Endothelial cell of coronary artery (primary cell): ENCODE results near the gene PLEKHJ1. TPM values are rescaled to one million over a fixed set of nuclear protein-coding genes. Genes with fewer than 3 reads are reported as not detected.

Source experiments
- total RNA-seq: library from RNA; depleted of rRNA; stranded (reverse); fragments of >200 nt; gene quantifications from 2 replicates; pipeline ENCODE4 v1.2.3, GENCODE V29; 2014

PLEKHJ1 gene, protein sequence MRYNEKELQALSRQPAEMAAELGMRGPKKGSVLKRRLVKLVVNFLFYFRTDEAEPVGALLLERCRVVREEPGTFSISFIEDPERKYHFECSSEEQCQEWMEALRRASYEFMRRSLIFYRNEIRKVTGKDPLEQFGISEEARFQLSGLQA
- 52.8 and 54.2 TPM in 2 replicates for total RNA-seq

DNA sequence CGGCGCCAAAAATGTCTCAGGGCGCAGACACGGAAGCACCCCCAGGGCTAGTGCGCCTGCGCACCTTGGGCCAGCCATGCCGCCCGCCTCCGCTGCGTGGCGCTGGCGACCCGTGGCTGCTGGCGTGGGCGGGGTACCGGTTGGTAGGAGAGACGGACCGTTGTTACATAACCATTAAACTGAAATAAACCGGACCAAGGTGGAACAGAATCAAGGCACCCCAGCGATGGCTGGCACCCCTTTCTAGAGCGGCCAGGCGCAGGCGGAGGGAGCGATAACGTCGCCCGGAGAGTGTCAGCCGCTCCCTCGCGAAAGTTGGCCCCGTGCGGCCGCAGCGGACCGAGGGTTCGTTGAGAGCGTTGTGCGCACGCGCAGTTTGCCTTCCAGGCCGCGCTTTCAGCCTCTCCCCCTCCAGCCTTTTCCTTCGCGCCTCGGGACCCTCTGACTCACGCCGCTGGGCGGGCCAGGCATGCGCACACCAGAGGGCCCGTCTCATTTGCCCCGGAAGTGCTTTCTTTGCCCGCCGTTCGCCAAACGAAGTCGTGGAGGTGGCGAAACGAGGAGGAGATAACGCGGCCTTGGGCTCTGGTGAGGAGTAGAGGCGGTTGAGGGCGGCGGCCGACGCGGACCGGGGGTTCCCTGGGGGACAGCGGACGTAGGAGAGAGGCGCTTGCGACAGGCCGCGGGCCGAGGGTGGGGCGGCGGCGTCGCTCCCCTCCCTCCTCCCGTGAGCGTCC, at the start of gene PLEKHJ1, which contains the start of gene SF3A2:
TSS of gene PLEKHJ1 (minus strand) at position 16 of the 737 bp plus-strand sequence. CDS start 81 bp downstream, outside the sequence.
TSS of gene SF3A2 (plus strand) at position 511 of the 737 bp plus-strand sequence. CDS start 6,595 bp downstream, outside the sequence.

DNA sequence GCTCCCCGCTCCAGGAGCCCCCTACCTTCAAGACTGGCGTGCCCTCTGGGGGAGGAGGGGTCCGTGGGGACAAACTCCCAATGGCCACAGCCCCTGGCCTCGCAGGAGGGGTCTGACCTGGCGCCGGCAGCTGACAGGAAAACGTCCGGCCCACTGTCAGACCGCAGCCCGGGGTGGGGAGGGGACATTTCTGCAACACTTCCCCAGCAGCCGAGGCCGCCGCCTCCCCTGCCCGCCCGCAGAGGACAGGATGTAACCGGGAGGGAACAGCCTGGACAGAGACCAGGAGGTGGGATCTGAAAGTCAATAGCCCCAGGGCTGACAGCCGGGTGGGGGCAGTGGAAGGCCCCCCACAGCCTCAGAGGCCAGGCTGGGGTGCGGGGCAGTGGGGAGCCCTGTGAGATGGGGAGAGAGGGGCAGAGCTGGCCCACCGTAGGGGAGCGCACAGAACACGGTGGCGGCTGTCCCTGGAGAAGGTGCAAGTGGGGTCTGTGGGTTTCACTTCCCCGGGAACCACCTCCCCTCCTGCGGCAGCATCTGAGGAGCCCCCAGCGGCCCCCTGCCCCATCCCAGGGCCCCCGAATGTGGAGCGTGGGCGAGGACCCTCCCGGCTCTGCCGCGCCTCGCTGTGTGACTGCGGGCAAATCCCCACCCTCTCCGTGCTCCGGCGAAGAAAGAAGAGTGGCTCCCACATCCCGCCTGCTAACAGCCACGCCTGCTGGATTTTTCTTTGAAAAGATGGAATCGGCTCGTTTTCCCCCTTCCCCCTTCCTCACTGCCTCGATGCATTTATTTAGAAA, 46.1 kb upstream of the PLEKHJ1 start, which contains the start of gene PEAK3:
TSS of gene PEAK3 (minus strand) at position 114 of the 800 bp plus-strand sequence. CDS start 1,244 bp downstream, outside the sequence.

DNA sequence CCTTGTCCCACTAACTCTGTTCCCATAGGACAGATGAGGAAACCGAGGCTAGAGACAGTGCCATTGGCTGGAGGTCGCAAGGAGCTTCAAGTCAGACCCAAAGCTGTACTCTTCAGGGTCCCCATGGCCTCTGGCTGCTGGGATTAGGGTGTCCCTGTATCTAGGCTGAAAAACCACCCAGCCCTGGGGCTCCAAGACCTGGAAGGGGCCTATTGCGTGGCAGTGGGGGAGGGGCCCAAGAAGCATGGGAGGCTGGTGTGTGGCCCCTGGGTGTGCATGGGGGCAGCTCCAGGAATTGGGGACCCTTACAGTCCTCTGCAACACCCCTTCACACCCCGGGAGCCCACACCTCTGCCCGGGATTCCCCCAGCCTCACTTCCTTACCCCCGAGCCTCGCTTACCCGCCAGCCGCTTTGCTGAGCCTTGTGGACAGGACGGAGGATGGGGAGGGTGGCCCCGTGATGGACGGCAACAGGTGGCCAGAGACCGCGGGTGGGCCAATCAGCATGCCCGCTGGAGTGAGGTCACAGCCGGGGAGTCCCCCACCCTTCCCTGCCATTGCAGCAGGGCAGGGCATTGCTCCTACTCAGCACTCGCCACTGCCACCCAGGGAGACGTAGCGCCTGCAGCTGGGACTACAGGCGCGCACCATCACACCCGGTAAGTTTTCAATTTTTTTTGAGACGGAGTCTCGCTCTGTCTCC, 20.0 kb upstream of the PLEKHJ1 start, which contains the start of gene JSRP1:
TSS of gene JSRP1 (minus strand) at position 436 of the 704 bp plus-strand sequence. CDS start 1,103 bp downstream, outside the sequence.

DNA sequence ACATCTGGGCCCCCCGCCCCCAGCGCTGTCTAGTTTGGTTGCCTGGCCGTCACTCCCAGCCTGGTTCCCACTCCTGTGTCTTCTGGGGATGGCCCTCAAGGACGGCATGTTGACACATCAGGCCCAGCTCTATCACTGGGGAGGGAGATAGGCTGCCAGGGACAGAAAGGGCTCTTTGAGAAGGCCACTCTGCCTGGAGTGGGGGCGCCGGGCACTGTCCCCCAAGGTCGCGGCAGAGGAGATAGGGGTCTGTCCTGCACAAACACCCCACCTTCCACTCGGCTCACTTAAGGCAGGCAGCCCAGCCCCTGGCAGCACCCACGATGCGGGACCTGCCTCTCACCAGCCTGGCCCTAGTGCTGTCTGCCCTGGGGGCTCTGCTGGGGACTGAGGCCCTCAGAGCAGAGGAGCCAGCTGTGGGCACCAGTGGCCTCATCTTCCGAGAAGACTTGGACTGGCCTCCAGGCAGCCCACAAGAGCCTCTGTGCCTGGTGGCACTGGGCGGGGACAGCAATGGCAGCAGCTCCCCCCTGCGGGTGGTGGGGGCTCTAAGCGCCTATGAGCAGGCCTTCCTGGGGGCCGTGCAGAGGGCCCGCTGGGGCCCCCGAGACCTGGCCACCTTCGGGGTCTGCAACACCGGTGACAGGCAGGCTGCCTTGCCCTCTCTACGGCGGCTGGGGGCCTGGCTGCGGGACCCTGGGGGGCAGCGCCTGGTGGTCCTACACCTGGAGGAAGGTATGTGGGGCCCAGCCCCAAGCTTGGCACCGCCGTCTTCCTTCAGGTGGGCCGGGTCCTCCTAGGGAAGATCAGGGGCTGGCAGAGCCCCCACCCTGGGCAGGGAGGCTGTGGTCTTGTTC, 13.1 kb upstream of the PLEKHJ1 start, which contains the start of gene AMH:
TSS of gene AMH (plus strand) at position 314 of the 857 bp plus-strand sequence. CDS start at position 324, 10 bp downstream.

Other genes with a start within 250 kb of the PLEKHJ1 start
- 44.5 and 79.0 TPM in 2 replicates for gene BTBD2, start 220.6 kb downstream of the PLEKHJ1 start, total RNA-seq
- gene MKNK2, start 185.1 kb downstream of the PLEKHJ1 start, total RNA-seq: 76.0 and 203 TPM in 2 replicates
- gene MOB3A, start 140.0 kb downstream of the PLEKHJ1 start, total RNA-seq: 16.4 and 23.9 TPM in 2 replicates
- gene IZUMO4, start 139.4 kb downstream of the PLEKHJ1 start, total RNA-seq: 0.81 and 0.85 TPM in 2 replicates
- 93.7 and 101 TPM in 2 replicates for gene AP3D1, start 84.8 kb downstream of the PLEKHJ1 start, total RNA-seq
- 4.1 and 5.6 TPM in 2 replicates for gene DOT1L, start 72.4 kb downstream of the PLEKHJ1 start, total RNA-seq
- 43.4 and 52.5 TPM in 2 replicates for gene SF3A2, start 495 bp upstream of the PLEKHJ1 start, total RNA-seq
- 0.18 and 0.19 TPM in 2 replicates for gene AMH, start 13.0 kb upstream of the PLEKHJ1 start, total RNA-seq
- not detected in 2 replicates for gene JSRP1, start 20.1 kb upstream of the PLEKHJ1 start, total RNA-seq
- gene PEAK3, start 45.8 kb upstream of the PLEKHJ1 start, total RNA-seq: not detected in 2 replicates
- gene LINGO3, start 71.8 kb upstream of the PLEKHJ1 start, total RNA-seq: not detected in 2 replicates
- gene LSM7, start 92.3 kb upstream of the PLEKHJ1 start, total RNA-seq: 113 and 170 TPM in 2 replicates
- 21.5 and 38.0 TPM in 2 replicates for gene SPPL2B, start 92.4 kb upstream of the PLEKHJ1 start, total RNA-seq
- gene TMPRSS9, start 123.9 kb upstream of the PLEKHJ1 start, total RNA-seq: not detected in 2 replicates
- gene TIMM13, start 191.3 kb upstream of the PLEKHJ1 start, total RNA-seq: 52.5 and 69.3 TPM in 2 replicates
- gene LMNB2, start 220.6 kb upstream of the PLEKHJ1 start, total RNA-seq: 95.1 and 135 TPM in 2 replicates
- gene GADD45B, start 239.8 kb upstream of the PLEKHJ1 start, total RNA-seq: 16.2 and 67.5 TPM in 2 replicates